GM13976 (cell line): ENCODE data around the gene EDC3.

ENCODE experiments used
- DNase-seq: peaks from one replicate; pipeline ENCODE4 v3.0.0; 2012; ENCODE audit warnings: low spot score
- CTCF ChIP-seq: IDR thresholded peaks from 2 replicates; pipeline ENCODE4 v1.5.1; 2012; ENCODE audit warnings: borderline replicate concordance, mild to moderate bottlenecking; ENCODE audit not compliant: insufficient read depth; ENCODE audit errors: extremely low read depth, missing control alignments, control extremely low read depth
- in situ Hi-C: fragments of 300-500 bp; cut with MboI; formaldehyde crosslinking; loops from one replicate; pipeline ENCODE4 v1.12.0; 2022; ENCODE audit warnings: low sequenced_read_pairs, mixed read lengths, inconsistent platforms; ENCODE audit not compliant: unreplicated experiment

EDC3 gene

GRCh38 chr15:74614744-74615507 is 80.9 kb downstream of the EDC3 start:
- in situ Hi-C loops = no loop called here
- TF ChIP-seq CTCF = no peak
- DNase-seq = peak; percentile 99

GRCh38 chr15:74613953-74614743 is 81.7 kb downstream of the EDC3 start:
- in situ Hi-C loops = no loop called here
- DNase-seq = no peak
- TF ChIP-seq CTCF = no peak

- no peak for TF ChIP-seq CTCF
- no peak for DNase-seq
- in situ Hi-C loops = no loop called here
Observed at GRCh38 chr15:74613089-74613952, 82.5 kb downstream of the EDC3 start.

- in situ Hi-C loops = no loop called here
- no peak for TF ChIP-seq CTCF
Observed at GRCh38 chr15:74612677-74613076, 83.1 kb downstream of the EDC3 start.

GRCh38 chr15:74611834-74612233 is 84.0 kb downstream of the EDC3 start:
- TF ChIP-seq CTCF = no peak
- DNase-seq = no peak
- in situ Hi-C loops = no loop called here

More at GRCh38 chr15:74612677-74613076, 83.1 kb downstream of the EDC3 start:
- DNase-seq = no peak

- in situ Hi-C loops = no loop called here
- DNase-seq = no peak
- no peak for TF ChIP-seq CTCF
Observed at GRCh38 chr15:74611341-74611740, 84.5 kb downstream of the EDC3 start.
